Measurements from ENCODE around the gene MYO5A.

The MYO5A gene

GRCh38 chr15:52483707-52484106 lies 45.0 kb downstream of the MYO5A start:
- TF ChIP-seq SIN3A (IDR thresholded peaks at IDR 0.05; ENCODE audit: borderline replicate concordance, insufficient read depth, low read length) (no peak), TAF1 (IDR thresholded peaks at IDR 0.05; ENCODE audit: borderline replicate concordance, insufficient read depth, low read length) (no peak), POLR2AphosphoS5 (IDR thresholded peaks at IDR 0.05; ENCODE audit: low read depth, low read length) (no peak), FOXP2 (optimal IDR thresholded peaks at IDR 0.05; ENCODE audit: borderline replicate concordance, extremely low read depth, extremely low read length, insufficient read depth) (no peak), REST (IDR thresholded peaks at IDR 0.05; ENCODE audit: insufficient read depth in 1 of 2, low read depth in 2 of 2, low read length in 2 of 2) (no peak)

- TF ChIP-seq REST (IDR thresholded peaks at IDR 0.05; ENCODE audit: insufficient read depth in 1 of 2, low read depth in 2 of 2, low read length in 2 of 2), result no peak
- no peak for TF ChIP-seq SIN3A (IDR thresholded peaks at IDR 0.05; ENCODE audit: borderline replicate concordance, insufficient read depth, low read length)
- no peak for TF ChIP-seq TAF1 (IDR thresholded peaks at IDR 0.05; ENCODE audit: borderline replicate concordance, insufficient read depth, low read length)
- TF ChIP-seq POLR2AphosphoS5 (IDR thresholded peaks at IDR 0.05; ENCODE audit: low read depth, low read length), result no peak
- TF ChIP-seq FOXP2 (optimal IDR thresholded peaks at IDR 0.05; ENCODE audit: borderline replicate concordance, extremely low read depth, extremely low read length, insufficient read depth), result no peak
These were observed 46.8 kb downstream of the MYO5A start for GRCh38 chr15:52481915-52482314.

- TF ChIP-seq FOXP2 (optimal IDR thresholded peaks at IDR 0.05; ENCODE audit: borderline replicate concordance, extremely low read depth, extremely low read length, insufficient read depth) (no peak), REST (IDR thresholded peaks at IDR 0.05; ENCODE audit: insufficient read depth in 1 of 2, low read depth in 2 of 2, low read length in 2 of 2) (no peak), POLR2AphosphoS5 (IDR thresholded peaks at IDR 0.05; ENCODE audit: low read depth, low read length) (no peak), SIN3A (IDR thresholded peaks at IDR 0.05; ENCODE audit: borderline replicate concordance, insufficient read depth, low read length) (no peak), TAF1 (IDR thresholded peaks at IDR 0.05; ENCODE audit: borderline replicate concordance, insufficient read depth, low read length) (no peak)
These were observed 47.7 kb downstream of the MYO5A start for GRCh38 chr15:52480990-52481389.

- TF ChIP-seq FOXP2 (optimal IDR thresholded peaks at IDR 0.05; ENCODE audit: borderline replicate concordance, extremely low read depth, extremely low read length, insufficient read depth), result no peak
- no peak for TF ChIP-seq REST (IDR thresholded peaks at IDR 0.05; ENCODE audit: insufficient read depth in 1 of 2, low read depth in 2 of 2, low read length in 2 of 2)
- TF ChIP-seq SIN3A (IDR thresholded peaks at IDR 0.05; ENCODE audit: borderline replicate concordance, insufficient read depth, low read length), result no peak
- no peak for TF ChIP-seq POLR2AphosphoS5 (IDR thresholded peaks at IDR 0.05; ENCODE audit: low read depth, low read length)
- TF ChIP-seq TAF1 (IDR thresholded peaks at IDR 0.05; ENCODE audit: borderline replicate concordance, insufficient read depth, low read length), result no peak
These were observed 62.0 kb downstream of the MYO5A start for GRCh38 chr15:52466716-52467115.

All from PFSK-1 (cell line).